IPS-18a (cell line): ENCODE results near the gene DNAI2.

Source experiments
- H3K27ac ChIP-seq: one replicate; pipeline ENCODE4 v1.5.1; 2013; ENCODE audit warnings: low read length
- H3K27me3 ChIP-seq: one replicate; pipeline ENCODE4 v1.6.1; 2013; ENCODE audit warnings: mild to moderate bottlenecking, low read length; ENCODE audit not compliant: control insufficient read depth, insufficient read depth
- H3K36me3 ChIP-seq: one replicate; pipeline ENCODE4 v1.6.1; 2013; ENCODE audit warnings: low read depth, low read length; ENCODE audit not compliant: control insufficient read depth
- H3K4me1 ChIP-seq: one replicate; pipeline ENCODE4 v1.6.1; 2013; ENCODE audit warnings: low read depth, low read length; ENCODE audit not compliant: control insufficient read depth
- H3K4me3 ChIP-seq: one replicate; pipeline ENCODE4 v1.5.1; 2013; ENCODE audit warnings: low read length
- H3K9ac ChIP-seq: one replicate; pipeline ENCODE4 v1.6.1; 2013; ENCODE audit warnings: mild to moderate bottlenecking, low read length, moderate library complexity
- H3K9me3 ChIP-seq: one replicate; pipeline ENCODE4 v1.6.1; 2013; ENCODE audit warnings: low read depth, low read length; ENCODE audit not compliant: control insufficient read depth

DNAI2 gene

DNA sequence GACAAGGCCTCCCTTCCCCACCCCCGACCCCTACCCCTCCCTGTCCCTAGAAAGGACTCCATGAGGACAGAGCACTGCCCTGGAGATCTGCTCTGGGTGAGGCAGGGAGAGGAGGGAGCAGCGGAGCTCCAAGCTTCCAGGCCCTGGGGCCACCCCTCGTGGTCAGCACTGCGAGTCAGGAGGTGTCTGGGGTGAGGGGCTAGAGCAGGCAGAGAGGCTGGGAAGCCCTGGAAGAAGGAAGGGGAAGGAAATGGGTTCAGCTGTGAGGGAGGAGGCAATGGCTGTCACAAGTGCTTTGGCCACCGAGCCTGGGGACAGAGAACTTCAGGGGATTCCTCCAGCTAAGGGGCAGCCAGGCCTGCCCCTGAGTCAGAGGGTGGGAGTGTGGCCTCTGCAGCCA lies 28.2 kb upstream of the DNAI2 start:
- Histone ChIP-seq H3K27me3 (no peaks in the 10 kb centered on the region), H3K4me1 (peaks cover 15% of the 10 kb centered on the region), H3K36me3 (no peaks in the 10 kb centered on the region), H3K4me3 (no peak overlapping the region), H3K9me3 (no peaks in the 10 kb centered on the region), H3K9ac (no peak overlapping the region), H3K27ac (no peak overlapping the region)

DNA sequence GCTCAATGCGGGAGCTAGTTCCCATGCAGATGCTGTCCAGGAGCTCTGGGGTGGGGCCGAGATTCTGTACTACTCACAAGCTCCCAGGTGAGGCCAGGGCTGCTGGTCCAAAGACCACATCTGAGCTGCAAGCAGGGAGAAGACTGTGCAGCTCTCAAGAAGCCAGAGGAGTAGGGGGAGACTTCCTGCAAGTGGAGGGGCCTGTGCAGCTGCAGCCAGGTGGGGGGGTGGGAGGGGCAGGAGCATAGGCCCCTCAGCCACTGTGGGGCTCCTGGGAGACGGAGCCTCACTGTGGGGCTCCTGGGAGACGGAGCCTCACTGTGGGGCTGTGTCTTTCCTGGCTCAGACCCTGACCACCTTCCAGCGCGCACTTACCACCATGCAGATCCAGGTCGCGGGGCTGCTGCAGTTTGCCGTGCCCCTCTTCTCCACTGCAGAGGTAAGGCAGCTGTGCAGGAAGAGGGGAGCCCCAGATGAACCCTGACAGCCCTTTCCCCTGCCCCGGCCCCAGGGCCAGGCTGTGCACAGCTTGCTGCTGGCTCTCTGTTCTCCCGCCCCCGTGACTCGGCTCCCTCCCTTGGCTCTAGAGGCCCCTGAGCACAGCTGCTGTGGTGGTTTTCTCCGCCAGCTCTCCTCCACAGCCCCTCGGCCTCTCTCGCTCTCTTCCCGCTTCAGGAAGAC lies 24.3 kb upstream of the DNAI2 start:
- Histone ChIP-seq H3K4me1 (peaks cover 11% of the 10 kb centered on the region), H3K4me3 (no peak overlapping the region), H3K9me3 (no peaks in the 10 kb centered on the region), H3K27me3 (no peaks in the 10 kb centered on the region), H3K9ac (no peak overlapping the region), H3K27ac (no peak overlapping the region), H3K36me3 (no peaks in the 10 kb centered on the region)

DNA sequence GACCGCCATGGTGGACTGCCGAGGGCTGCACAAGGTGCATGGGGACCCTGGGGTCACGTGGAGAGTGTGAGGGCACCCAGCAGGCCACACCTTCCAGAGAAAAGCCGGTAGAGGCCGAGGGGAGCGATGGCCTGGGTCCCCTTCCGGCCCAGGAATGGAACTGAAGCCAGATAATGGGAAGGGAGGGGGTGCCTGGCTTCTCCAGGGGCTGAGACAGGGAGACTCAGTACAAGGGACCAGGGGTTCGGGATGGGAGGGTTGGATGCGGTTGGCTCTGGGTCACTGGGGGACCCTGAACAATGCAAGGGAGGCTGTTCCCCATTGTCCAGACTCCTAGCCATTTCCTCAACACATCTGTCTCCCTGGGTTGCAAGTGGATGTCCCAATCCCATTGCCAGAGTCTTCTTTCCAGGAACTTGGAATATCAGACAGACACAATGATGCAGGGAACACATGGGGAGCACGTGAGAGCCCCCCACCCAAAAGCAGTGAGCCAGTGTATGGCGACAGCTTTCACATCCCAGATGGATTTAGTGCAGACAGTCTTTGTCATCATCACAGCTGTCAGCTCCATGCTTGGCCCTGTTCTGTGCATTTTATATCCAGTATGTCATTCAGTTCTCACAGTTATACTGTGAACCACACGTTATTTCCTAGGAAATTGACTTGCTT lies 23.6 kb upstream of the DNAI2 start:
- Histone ChIP-seq H3K27ac (no peak overlapping the region), H3K9me3 (no peaks in the 10 kb centered on the region)

DNA sequence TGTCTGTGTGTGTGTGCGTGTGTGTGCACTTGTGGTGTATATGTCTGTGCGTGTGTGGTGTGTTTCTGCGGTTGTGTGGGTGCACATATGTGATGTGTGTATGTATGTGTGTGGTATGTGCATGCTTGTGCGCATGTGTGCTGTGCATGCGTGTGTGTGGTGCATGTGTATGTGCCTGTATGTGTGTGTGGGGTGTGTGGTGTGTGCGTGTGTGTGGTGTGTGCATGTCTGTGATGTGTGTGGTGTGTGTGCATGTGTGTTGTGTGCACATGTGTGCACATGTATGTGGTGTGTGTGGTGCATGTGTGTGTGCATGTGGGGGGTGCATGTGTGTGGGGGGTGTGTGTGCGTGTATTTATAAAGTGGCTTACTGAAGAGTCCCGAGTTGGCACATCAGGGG lies 23.0 kb upstream of the DNAI2 start:
- Histone ChIP-seq H3K9ac (no peak overlapping the region), H3K4me1 (peaks cover 2% of the 10 kb centered on the region), H3K4me3 (no peak overlapping the region), H3K9me3 (no peaks in the 10 kb centered on the region), H3K27ac (no peak overlapping the region), H3K36me3 (no peaks in the 10 kb centered on the region), H3K27me3 (no peaks in the 10 kb centered on the region)

More for the DNA sequence above, 23.6 kb upstream of the DNAI2 start:
- no peaks in the 10 kb centered on the region for H3K27me3 ChIP-seq
- H3K36me3 ChIP-seq, result no peaks in the 10 kb centered on the region
- peaks cover 6% of the 10 kb centered on the region for H3K4me1 ChIP-seq
- no peak overlapping the region for H3K4me3 ChIP-seq
- no peak overlapping the region for H3K9ac ChIP-seq

DNA sequence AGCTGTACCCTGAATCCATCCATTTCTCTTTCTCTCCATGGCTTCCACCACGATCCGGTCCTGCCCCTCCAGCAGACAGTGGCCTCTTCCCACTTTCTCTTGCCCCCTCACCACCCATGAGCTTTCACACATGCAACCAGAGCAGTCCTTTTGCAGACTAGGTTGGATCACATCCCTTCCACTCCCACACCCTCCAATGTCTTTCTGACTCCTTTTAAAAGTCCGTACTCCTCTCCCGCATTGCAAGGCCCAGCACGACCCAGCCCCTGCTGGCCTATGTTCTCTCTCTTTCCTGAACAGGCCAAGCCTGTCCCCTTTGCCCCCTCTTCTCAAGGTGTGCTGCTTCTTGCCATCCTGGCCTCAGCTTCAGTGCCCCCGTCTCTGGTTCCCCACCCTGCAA lies 22.5 kb upstream of the DNAI2 start:
- Histone ChIP-seq H3K4me3 (no peak overlapping the region), H3K9me3 (no peaks in the 10 kb centered on the region), H3K36me3 (no peaks in the 10 kb centered on the region), H3K27me3 (no peaks in the 10 kb centered on the region), H3K4me1 (no peaks in the 10 kb centered on the region), H3K27ac (no peak overlapping the region), H3K9ac (no peak overlapping the region)

DNA sequence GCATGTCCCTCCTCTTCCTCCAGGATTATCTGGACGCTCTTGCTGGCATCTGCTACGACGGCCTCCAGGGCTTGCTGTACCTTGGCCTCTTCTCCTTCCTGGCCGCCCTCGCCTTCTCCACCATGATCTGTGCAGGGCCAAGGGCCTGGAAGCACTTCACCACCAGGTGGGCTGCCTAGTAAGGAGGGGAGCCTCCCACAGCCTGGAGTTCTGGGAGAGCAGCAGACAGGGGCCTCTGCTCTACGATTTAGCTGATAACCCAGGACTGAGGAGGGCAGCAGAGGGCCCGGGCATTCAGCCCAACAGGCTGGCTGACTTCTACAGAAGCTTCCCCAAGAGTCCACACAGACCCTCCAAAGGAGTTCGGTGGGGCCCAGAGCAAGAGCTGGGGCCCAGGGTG lies 21.8 kb upstream of the DNAI2 start:
- Histone ChIP-seq H3K9me3 (no peaks in the 10 kb centered on the region), H3K9ac (no peak overlapping the region), H3K4me3 (no peak overlapping the region), H3K4me1 (no peaks in the 10 kb centered on the region), H3K27me3 (no peaks in the 10 kb centered on the region), H3K27ac (no peak overlapping the region), H3K36me3 (no peaks in the 10 kb centered on the region)

DNA sequence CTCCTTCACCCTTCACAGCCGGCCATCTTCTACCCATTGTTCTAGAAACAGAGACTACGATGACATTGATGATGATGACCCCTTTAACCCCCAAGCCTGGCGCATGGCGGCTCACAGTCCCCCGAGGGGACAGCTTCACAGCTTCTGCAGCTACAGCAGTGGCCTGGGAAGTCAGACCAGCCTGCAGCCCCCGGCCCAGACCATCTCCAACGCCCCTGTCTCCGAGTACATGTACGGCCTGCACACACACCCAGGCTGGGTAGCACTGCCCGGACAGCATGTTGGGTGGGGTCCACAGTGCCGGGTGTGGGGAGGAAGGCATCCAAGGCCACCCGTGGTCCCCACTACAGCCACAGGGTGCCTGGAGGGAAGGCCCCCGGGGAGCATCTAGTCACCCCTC lies 21.0 kb upstream of the DNAI2 start:
- H3K36me3 ChIP-seq, result no peaks in the 10 kb centered on the region
- H3K9me3 ChIP-seq, result no peaks in the 10 kb centered on the region
- no peaks in the 10 kb centered on the region for H3K4me1 ChIP-seq
- H3K4me3 ChIP-seq, result no peak overlapping the region
- no peak overlapping the region for H3K27ac ChIP-seq
- H3K9ac ChIP-seq, result no peak overlapping the region
- H3K27me3 ChIP-seq, result no peaks in the 10 kb centered on the region

DNA sequence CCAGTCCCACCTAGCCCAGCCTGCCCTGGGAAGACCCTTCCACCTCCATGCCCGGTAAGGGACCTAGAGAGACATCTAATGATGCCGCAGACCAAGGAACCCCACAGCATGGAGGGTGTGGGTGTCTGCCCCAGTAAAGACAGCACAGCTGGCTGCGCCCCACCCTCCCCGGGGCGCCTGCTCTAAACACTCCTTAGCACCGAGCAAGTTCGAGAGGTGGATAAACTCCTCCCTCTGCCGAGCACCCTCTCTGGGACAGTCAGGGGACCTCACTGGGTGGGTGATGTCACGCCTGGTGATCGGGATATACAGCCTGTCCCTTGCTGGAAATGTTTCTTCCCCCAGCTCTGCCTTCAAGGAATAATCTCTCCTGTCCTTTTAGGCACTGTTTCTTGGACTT lies 16.7 kb upstream of the DNAI2 start:
- Histone ChIP-seq H3K27ac (no peak overlapping the region), H3K4me1 (peaks cover 11% of the 10 kb centered on the region), H3K4me3 (no peak overlapping the region), H3K36me3 (no peaks in the 10 kb centered on the region), H3K9ac (no peak overlapping the region), H3K27me3 (no peaks in the 10 kb centered on the region), H3K9me3 (no peaks in the 10 kb centered on the region)

DNA sequence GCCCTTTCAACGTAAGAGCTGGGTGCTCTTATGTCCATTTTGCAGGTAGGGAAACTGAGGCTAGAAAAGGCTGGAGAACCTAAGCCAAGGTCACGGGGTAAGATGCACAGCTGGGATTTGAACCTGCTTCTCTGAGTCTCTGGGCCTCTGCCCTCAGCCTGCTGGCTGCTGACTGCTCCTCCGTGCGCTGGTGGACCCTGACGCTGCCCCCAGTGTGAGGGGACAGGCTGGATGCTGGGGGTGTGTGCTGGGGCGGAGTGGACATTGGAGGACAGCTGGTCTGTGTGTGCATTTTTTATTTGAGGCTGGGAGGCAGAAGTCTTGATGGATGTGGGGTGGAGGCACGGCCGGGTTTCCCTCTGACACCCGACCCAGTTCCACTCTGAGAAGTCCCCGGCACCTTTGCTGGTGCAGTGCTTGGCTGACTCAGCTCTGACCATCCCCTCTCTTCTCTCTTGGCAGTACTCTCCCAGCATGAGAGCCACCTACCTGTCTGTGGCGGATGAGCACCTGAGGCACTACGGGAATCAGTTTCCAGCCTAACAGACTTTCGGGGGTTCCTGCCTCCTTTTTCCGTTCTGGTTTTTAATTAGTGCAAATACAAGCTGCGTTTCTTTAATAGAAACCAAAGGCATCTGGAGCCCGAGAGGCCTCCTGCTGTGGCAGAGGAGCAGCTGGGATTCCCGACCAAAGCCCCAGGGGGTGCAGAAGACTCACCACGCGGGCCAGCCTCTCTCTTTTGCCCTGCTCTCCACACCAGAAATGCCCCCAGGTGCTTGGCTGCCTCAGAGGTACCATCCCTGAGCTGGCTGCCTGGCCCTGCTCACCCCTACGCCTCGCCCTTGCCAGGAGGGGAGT lies 14.1 kb upstream of the DNAI2 start:
- Histone ChIP-seq H3K9ac (no peak overlapping the region), H3K4me3 (no peak overlapping the region), H3K27ac (no peak overlapping the region), H3K36me3 (no peaks in the 10 kb centered on the region), H3K9me3 (no peaks in the 10 kb centered on the region), H3K27me3 (no peaks in the 10 kb centered on the region), H3K4me1 (peaks cover 11% of the 10 kb centered on the region)

DNA sequence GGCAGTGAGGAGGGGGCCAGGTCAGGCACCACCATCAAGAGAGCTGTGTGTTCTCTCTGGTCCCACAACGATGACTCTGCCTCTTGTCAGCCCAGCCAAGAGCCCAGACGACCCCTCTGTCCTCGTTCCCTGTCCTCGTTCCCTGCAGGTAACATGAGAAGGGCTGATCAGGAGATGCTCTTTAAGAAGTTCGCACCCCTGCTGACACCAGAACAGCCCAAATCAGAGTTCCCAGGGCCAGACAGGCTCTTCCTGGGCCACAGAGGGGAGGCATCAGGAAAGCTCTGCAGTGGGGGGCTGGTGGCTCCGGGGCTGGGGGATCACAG lies 13.5 kb upstream of the DNAI2 start:
- Histone ChIP-seq H3K9me3 (no peaks in the 10 kb centered on the region), H3K27ac (no peak overlapping the region), H3K4me3 (no peak overlapping the region), H3K36me3 (no peaks in the 10 kb centered on the region), H3K27me3 (no peaks in the 10 kb centered on the region), H3K9ac (no peak overlapping the region), H3K4me1 (peaks cover 11% of the 10 kb centered on the region)

DNA sequence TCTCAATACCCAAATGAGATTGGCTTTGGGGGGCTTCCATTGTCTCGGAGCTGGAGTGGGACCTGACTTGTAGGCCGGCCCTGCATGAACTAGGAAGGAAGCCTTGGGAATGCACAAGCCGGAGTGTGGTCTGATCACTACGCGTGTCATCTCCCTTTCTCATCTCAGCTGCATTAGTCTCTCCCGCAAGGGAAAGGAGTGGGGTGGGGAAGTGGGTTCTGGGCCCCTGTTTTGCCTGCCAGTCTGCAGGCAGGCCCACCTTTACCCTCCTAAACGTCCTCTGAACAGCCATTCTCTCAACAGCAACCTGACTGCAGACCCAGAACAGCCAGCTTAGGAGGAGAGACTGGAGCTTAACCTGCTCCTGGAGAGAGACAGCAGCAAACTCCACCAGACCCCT lies 11.4 kb upstream of the DNAI2 start:
- H3K27ac ChIP-seq, result no peak overlapping the region

More for the DNA sequence above, 11.4 kb upstream of the DNAI2 start:
- Histone ChIP-seq H3K9ac (no peak overlapping the region), H3K27me3 (no peaks in the 10 kb centered on the region), H3K9me3 (no peaks in the 10 kb centered on the region), H3K36me3 (no peaks in the 10 kb centered on the region), H3K4me3 (no peak overlapping the region), H3K4me1 (peaks cover 11% of the 10 kb centered on the region)
